Gastroesophageal sphincter (tissue), 3 donors: ENCODE results near the gene ATAD3A.
"Not testable (repeated sequence)": the region's sequence is repeated elsewhere in the genome, so short reads cannot be mapped to it uniquely, and the experiment has no call there.

Experiments
- CTCF ChIP-seq, 4 experiments: fragments of 200-600 bp in 2 of 4; fragments of 450-650 bp in 2 of 4; sonication (generic) in 1 of 4; IDR thresholded peaks; one replicate each; pipeline ENCODE4 v1.5.1; 2017 to 2019; ENCODE audit warnings: antibody characterized with exemption in 4 of 4, mild to moderate bottlenecking in 2 of 4, moderate library complexity in 2 of 4
- EP300 ChIP-seq: sonication (generic); formaldehyde crosslinking; IDR thresholded peaks from one replicate; pipeline ENCODE4 v1.6.1; 2017; ENCODE audit warnings: antibody characterized with exemption, mild to moderate bottlenecking
- POLR2A ChIP-seq, 2 donors: fragments of 450-650 bp; IDR thresholded peaks; one replicate each; pipeline ENCODE4 v1.6.1; 2017; ENCODE audit warnings: antibody characterized with exemption in 2 of 2, mild to moderate bottlenecking in 2 of 2, moderate library complexity in 1 of 2
- POLR2AphosphoS5 ChIP-seq: sonication (generic); formaldehyde crosslinking; IDR thresholded peaks from one replicate; pipeline ENCODE4 v1.6.1; 2017; ENCODE audit warnings: antibody characterized with exemption

- TF ChIP-seq POLR2A (IDR thresholded peaks at IDR 0.05); CTCF (IDR thresholded peaks at IDR 0.05); EP300; POLR2AphosphoS5: not testable (repeated sequence)
Measured at GRCh38 chr1:1512425-1512824, 463 bp downstream of the ATAD3A start.
